ENCODE data around the gene MTX1.

- TF ChIP-seq CTCF (IDR thresholded peaks at IDR 0.05) (no peak), POLR2A (IDR thresholded peaks at IDR 0.05) (no peak)
Measured at GRCh38 chr1:155185783-155186066, 22.8 kb upstream of the MTX1 start.

Data from testis (tissue), 2 donors.